HFFc6 (cell line): Measurements from ENCODE around the gene FAT1. TPM values are rescaled to one million over a fixed set of nuclear protein-coding genes. Genes with fewer than 3 reads are reported as not detected.

Source experiments
- DNase-seq: peaks from one replicate; pipeline ENCODE4 v3.0.0-alpha.2; 2018
- H3K27ac Mint-ChIP-seq: 2 replicates; pipeline ENCODE4 v1.8.0; 2020; ENCODE audit warnings: mild to moderate bottlenecking, mixed read lengths
- H3K27me3 Mint-ChIP-seq: 2 replicates; pipeline ENCODE4 v1.8.0; 2021; ENCODE audit warnings: mild to moderate bottlenecking, moderate library complexity, mixed read lengths; ENCODE audit not compliant: insufficient read depth
- H3K36me3 Mint-ChIP-seq: 2 replicates; pipeline ENCODE4 v1.8.0; 2021; ENCODE audit warnings: low read depth, mixed read lengths
- H3K4me1 Mint-ChIP-seq: 2 replicates; pipeline ENCODE4 v1.8.0; 2020; ENCODE audit warnings: low read depth, mixed read lengths
- H3K4me3 Mint-ChIP-seq: 2 replicates; pipeline ENCODE4 v1.8.0; 2020; ENCODE audit warnings: mild to moderate bottlenecking, moderate library complexity, mixed read lengths
- H3K9me3 Mint-ChIP-seq: 2 replicates; pipeline ENCODE4 v1.8.0; 2020; ENCODE audit warnings: mild to moderate bottlenecking, mixed read lengths
- total RNA-seq, 6 experiments: library from RNA; stranded (reverse); fragmentation: NEBNext Ultra II Directional; extraction: Animal tissue kit (Norgen Biotek cat#: 25700); gene quantifications; 2 replicates in 1 of 6; 3 replicates in 5 of 6; pipeline ENCODE4 v1.2.3, GENCODE V29; 2021
- TF ChIP-seq, protein P1 (sequence below): fragments of 200-600 bp; sonication (generic); IDR thresholded peaks from 2 replicates; pipeline ENCODE4 v1.5.0; 2021; ENCODE audit warnings: antibody characterized with exemption, mild to moderate bottlenecking

The FAT1 gene
- total RNA-seq, 6 experiments from 2014 or later = 238 to 483 (median 287) TPM

- H3K27me3 Mint-ChIP-seq = peaks cover 18% of the 10 kb centered on the region
- H3K4me1 Mint-ChIP-seq = peaks cover 49% of the 10 kb centered on the region
- TF ChIP-seq, protein P1, sequence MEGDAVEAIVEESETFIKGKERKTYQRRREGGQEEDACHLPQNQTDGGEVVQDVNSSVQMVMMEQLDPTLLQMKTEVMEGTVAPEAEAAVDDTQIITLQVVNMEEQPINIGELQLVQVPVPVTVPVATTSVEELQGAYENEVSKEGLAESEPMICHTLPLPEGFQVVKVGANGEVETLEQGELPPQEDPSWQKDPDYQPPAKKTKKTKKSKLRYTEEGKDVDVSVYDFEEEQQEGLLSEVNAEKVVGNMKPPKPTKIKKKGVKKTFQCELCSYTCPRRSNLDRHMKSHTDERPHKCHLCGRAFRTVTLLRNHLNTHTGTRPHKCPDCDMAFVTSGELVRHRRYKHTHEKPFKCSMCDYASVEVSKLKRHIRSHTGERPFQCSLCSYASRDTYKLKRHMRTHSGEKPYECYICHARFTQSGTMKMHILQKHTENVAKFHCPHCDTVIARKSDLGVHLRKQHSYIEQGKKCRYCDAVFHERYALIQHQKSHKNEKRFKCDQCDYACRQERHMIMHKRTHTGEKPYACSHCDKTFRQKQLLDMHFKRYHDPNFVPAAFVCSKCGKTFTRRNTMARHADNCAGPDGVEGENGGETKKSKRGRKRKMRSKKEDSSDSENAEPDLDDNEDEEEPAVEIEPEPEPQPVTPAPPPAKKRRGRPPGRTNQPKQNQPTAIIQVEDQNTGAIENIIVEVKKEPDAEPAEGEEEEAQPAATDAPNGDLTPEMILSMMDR = no peak
- H3K4me3 Mint-ChIP-seq = no peak overlapping the region
- no peak overlapping the region for H3K27ac Mint-ChIP-seq
- H3K36me3 Mint-ChIP-seq = peaks cover 56% of the 10 kb centered on the region
- no peak for DNase-seq
- H3K9me3 Mint-ChIP-seq = no peaks in the 10 kb centered on the region
Measured at GRCh38 chr4:186653969-186654368, 69.7 kb downstream of the FAT1 start.

DNA sequence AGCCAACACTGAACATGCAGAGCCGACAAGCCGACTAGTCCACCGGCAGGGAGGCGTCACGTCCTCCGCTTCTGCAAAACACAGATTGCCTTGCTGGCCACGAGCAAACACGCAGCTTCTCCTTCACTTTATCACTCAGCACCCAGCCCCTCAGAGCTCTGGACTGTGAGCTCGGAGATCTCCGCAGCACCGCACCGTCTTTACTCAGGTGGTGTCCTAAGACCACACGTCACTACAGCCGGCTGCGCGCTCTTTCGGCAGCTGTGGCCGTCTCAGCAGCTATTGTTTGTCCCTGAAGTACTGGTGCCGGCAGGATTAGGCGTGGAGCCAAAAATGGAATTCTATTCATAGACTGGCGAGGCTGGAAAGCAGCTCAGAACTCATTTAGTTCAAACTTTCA, 72.0 kb downstream of the FAT1 start:
- H3K27ac Mint-ChIP-seq = no peak overlapping the region
- TF ChIP-seq, protein P1 = no peak
- H3K9me3 Mint-ChIP-seq = no peaks in the 10 kb centered on the region
- H3K4me3 Mint-ChIP-seq = no peak overlapping the region
- H3K27me3 Mint-ChIP-seq = peaks cover 15% of the 10 kb centered on the region
- H3K4me1 Mint-ChIP-seq = peaks cover 45% of the 10 kb centered on the region
- peaks cover 54% of the 10 kb centered on the region for H3K36me3 Mint-ChIP-seq
- DNase-seq = no peak

- Mint-ChIP-seq H3K9me3 (no peaks in the 10 kb centered on the region), H3K27ac (no peak overlapping the region), H3K27me3 (peaks cover 13% of the 10 kb centered on the region)
Measured at GRCh38 chr4:186651181-186651603, 72.5 kb downstream of the FAT1 start.

GRCh38 chr4:186650401-186651180, 73.1 kb downstream of the FAT1 start:
- Mint-ChIP-seq H3K4me3 (no peak overlapping the region), H3K9me3 (no peaks in the 10 kb centered on the region), H3K27ac (no peak overlapping the region; the same call in 1 of the 2 replicates), H3K36me3 (peaks cover 55% of the 10 kb centered on the region), H3K4me1 (peaks cover 55% of the 10 kb centered on the region), H3K27me3 (peaks cover 18% of the 10 kb centered on the region)
- no peak for DNase-seq
- TF ChIP-seq, protein P1 = no peak

More at GRCh38 chr4:186651181-186651603, 72.5 kb downstream of the FAT1 start:
- Mint-ChIP-seq H3K36me3 (peaks cover 52% of the 10 kb centered on the region), H3K4me1 (peaks cover 49% of the 10 kb centered on the region), H3K4me3 (no peak overlapping the region)
- TF ChIP-seq, protein P1 = no peak
- no peak for DNase-seq

DNA sequence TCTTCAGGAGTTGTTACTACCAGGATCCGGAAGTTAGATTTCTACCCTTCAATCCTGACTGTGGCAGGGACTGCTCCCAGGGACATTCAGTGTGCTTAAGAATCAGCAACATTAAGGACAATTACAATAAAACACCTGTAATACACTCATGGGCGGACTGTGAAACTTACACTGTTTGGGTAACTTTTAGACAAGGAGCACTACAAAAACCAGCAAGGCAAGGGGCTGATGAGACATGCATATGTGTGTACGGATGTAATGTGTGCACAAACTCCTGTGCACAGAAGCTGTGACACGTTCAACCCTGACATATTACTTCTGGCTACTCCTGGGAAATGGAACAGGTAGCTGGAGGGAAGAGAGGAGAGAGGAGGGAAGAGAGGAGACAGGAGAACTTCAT, 75.8 kb downstream of the FAT1 start:
- Mint-ChIP-seq H3K27me3 (peaks cover 16% of the 10 kb centered on the region), H3K4me1 (peaks cover 67% of the 10 kb centered on the region)

More for the DNA sequence above, 75.8 kb downstream of the FAT1 start:
- H3K27ac Mint-ChIP-seq = peak overlapping the region; percentile 30; the same call in 1 of the 2 replicates
- peaks cover 58% of the 10 kb centered on the region for H3K36me3 Mint-ChIP-seq
- H3K4me3 Mint-ChIP-seq = no peak overlapping the region; the same call in 1 of the 2 replicates
- TF ChIP-seq, protein P1 = no peak
- H3K9me3 Mint-ChIP-seq = no peaks in the 10 kb centered on the region
- no peak for DNase-seq
